Stimulated activated naive B cell treated with anti-CD40 and anti-IgM and Interleukin-4, amounts not matched to agents 10 μg/mL and 1 μg/mL and 100 μg/mL, for 72 hours (primary cell): Measurements from ENCODE around the gene TCERG1L.

ENCODE experiments used
- ATAC-seq, 2 donors: fragments of 150-1000 bp; cut with Tn5 transposase; replicated peaks; 2 replicates each; pipeline ENCODE4 v1.10.0; 2021; ENCODE audit warnings: moderate library complexity in 1 of 2
- DNase-seq: peaks from one replicate; pipeline ENCODE4 v3.0.0; 2021
- H3K27ac Mint-ChIP-seq: one replicate; pipeline ENCODE4 v1.8.0; 2022; ENCODE audit warnings: mild to moderate bottlenecking, mixed read lengths
- H3K27me3 Mint-ChIP-seq, 2 donors: one replicate each; pipeline ENCODE4 v1.8.0; 2022; ENCODE audit warnings: mixed read lengths in 2 of 2
- H3K36me3 Mint-ChIP-seq, 2 donors: one replicate each; pipeline ENCODE4 v1.8.0; 2022; ENCODE audit warnings: mixed read lengths in 2 of 2, mild to moderate bottlenecking in 1 of 2
- H3K4me1 Mint-ChIP-seq, 2 donors: one replicate each; pipeline ENCODE4 v1.8.0; 2022; ENCODE audit warnings: mixed read lengths in 2 of 2, mild to moderate bottlenecking in 1 of 2
- H3K4me3 Mint-ChIP-seq, 2 donors: one replicate each; pipeline ENCODE4 v1.8.0; 2022; ENCODE audit warnings: mild to moderate bottlenecking in 2 of 2, mixed read lengths in 2 of 2, moderate library complexity in 1 of 2
- H3K9me3 Mint-ChIP-seq, 2 donors: one replicate each; pipeline ENCODE4 v1.8.0; 2022; ENCODE audit warnings: mixed read lengths in 2 of 2, mild to moderate bottlenecking in 1 of 2

Gene TCERG1L

GRCh38 chr10:131128731-131129130 lies 182.8 kb downstream of the TCERG1L start:
- Mint-ChIP-seq H3K27me3 (peaks cover 0 to 4% of the 10 kb centered on the region in 2 donors), H3K4me3 (no peak overlapping the region), H3K9me3 (peaks cover 0 to 2% of the 10 kb centered on the region in 2 donors), H3K36me3 (no peaks in the 10 kb centered on the region), H3K4me1 (no peaks in the 10 kb centered on the region), H3K27ac (no peak overlapping the region)
- no peak for ATAC-seq
- DNase-seq: no peak

- no peak for DNase-seq
- no peak for ATAC-seq
- H3K27me3 Mint-ChIP-seq: no peaks in the 10 kb centered on the region
- no peak overlapping the region for H3K4me3 Mint-ChIP-seq
- no peaks in the 10 kb centered on the region for H3K36me3 Mint-ChIP-seq
- peaks cover 0 to 2% of the 10 kb centered on the region in 2 donors for H3K9me3 Mint-ChIP-seq
- H3K27ac Mint-ChIP-seq: no peak overlapping the region
- H3K4me1 Mint-ChIP-seq: no peaks in the 10 kb centered on the region
Measured at GRCh38 chr10:131127610-131128009, 183.9 kb downstream of the TCERG1L start.

GRCh38 chr10:131127138-131127589 lies 184.4 kb downstream of the TCERG1L start:
- ATAC-seq: no peak
- DNase-seq: no peak
- no peak overlapping the region for H3K27ac Mint-ChIP-seq
- H3K4me3 Mint-ChIP-seq: no peak overlapping the region
- H3K36me3 Mint-ChIP-seq: no peaks in the 10 kb centered on the region
- no peaks in the 10 kb centered on the region for H3K4me1 Mint-ChIP-seq
- H3K27me3 Mint-ChIP-seq: no peaks in the 10 kb centered on the region
- peaks cover 3 to 4% of the 10 kb centered on the region in 2 donors for H3K9me3 Mint-ChIP-seq

GRCh38 chr10:131126321-131127137 lies 185.0 kb downstream of the TCERG1L start:
- H3K4me3 Mint-ChIP-seq: no peak overlapping the region

GRCh38 chr10:131125511-131126225 lies 185.9 kb downstream of the TCERG1L start:
- ATAC-seq (no peak), DNase-seq (no peak)
- Mint-ChIP-seq H3K36me3 (no peaks in the 10 kb centered on the region), H3K27ac (no peak overlapping the region), H3K27me3 (no peaks in the 10 kb centered on the region), H3K4me3 (no peak overlapping the region), H3K9me3 (peaks cover 3% of the 10 kb centered on the region in 2 donors), H3K4me1 (no peaks in the 10 kb centered on the region)

More at GRCh38 chr10:131126321-131127137, 185.0 kb downstream of the TCERG1L start:
- Mint-ChIP-seq H3K27ac (no peak overlapping the region), H3K9me3 (peaks cover 3% of the 10 kb centered on the region in 2 donors), H3K27me3 (no peaks in the 10 kb centered on the region), H3K36me3 (no peaks in the 10 kb centered on the region), H3K4me1 (no peaks in the 10 kb centered on the region)
- no peak for DNase-seq
- ATAC-seq: no peak

GRCh38 chr10:131124945-131125344 lies 186.6 kb downstream of the TCERG1L start:
- no peak for ATAC-seq
- Mint-ChIP-seq H3K27me3 (no peaks in the 10 kb centered on the region), H3K36me3 (no peaks in the 10 kb centered on the region), H3K4me1 (no peaks in the 10 kb centered on the region), H3K9me3 (peaks cover 3% of the 10 kb centered on the region in 2 donors), H3K27ac (no peak overlapping the region), H3K4me3 (no peak overlapping the region)
- no peak for DNase-seq

GRCh38 chr10:131123496-131123895 lies 188.0 kb downstream of the TCERG1L start:
- Mint-ChIP-seq H3K27me3 (no peaks in the 10 kb centered on the region), H3K9me3 (peaks cover 3% of the 10 kb centered on the region in 2 donors), H3K4me3 (no peak overlapping the region), H3K27ac (no peak overlapping the region), H3K4me1 (no peaks in the 10 kb centered on the region), H3K36me3 (no peaks in the 10 kb centered on the region)
- DNase-seq (no peak), ATAC-seq (no peak)

GRCh38 chr10:131121511-131122035 lies 189.9 kb downstream of the TCERG1L start:
- ATAC-seq (no peak), DNase-seq (no peak)
- no peaks in the 10 kb centered on the region for H3K4me1 Mint-ChIP-seq
- H3K36me3 Mint-ChIP-seq: no peaks in the 10 kb centered on the region
- H3K4me3 Mint-ChIP-seq: no peak overlapping the region
- peaks cover 3% of the 10 kb centered on the region in 2 donors for H3K9me3 Mint-ChIP-seq
- H3K27me3 Mint-ChIP-seq: no peaks in the 10 kb centered on the region
- no peak overlapping the region for H3K27ac Mint-ChIP-seq

- H3K27ac Mint-ChIP-seq: no peak overlapping the region
- no peaks in the 10 kb centered on the region for H3K4me1 Mint-ChIP-seq
- DNase-seq (no peak), ATAC-seq (no peak)
- no peaks in the 10 kb centered on the region for H3K36me3 Mint-ChIP-seq
- H3K27me3 Mint-ChIP-seq: no peaks in the 10 kb centered on the region
- H3K4me3 Mint-ChIP-seq: no peak overlapping the region
- H3K9me3 Mint-ChIP-seq: peaks cover 3 to 6% of the 10 kb centered on the region in 2 donors
Measured at GRCh38 chr10:131119626-131120355, 191.7 kb downstream of the TCERG1L start.

GRCh38 chr10:131117416-131118212 lies 193.9 kb downstream of the TCERG1L start:
- Mint-ChIP-seq H3K4me1 (no peaks in the 10 kb centered on the region), H3K9me3 (peaks cover 3 to 6% of the 10 kb centered on the region in 2 donors), H3K4me3 (no peak overlapping the region), H3K36me3 (no peaks in the 10 kb centered on the region), H3K27ac (no peak overlapping the region), H3K27me3 (no peaks in the 10 kb centered on the region)
- no peak for ATAC-seq
- no peak for DNase-seq

- Mint-ChIP-seq H3K27me3 (no peaks in the 10 kb centered on the region), H3K4me3 (no peak overlapping the region), H3K9me3 (peaks cover 0 to 3% of the 10 kb centered on the region in 2 donors), H3K4me1 (no peaks in the 10 kb centered on the region), H3K27ac (no peak overlapping the region), H3K36me3 (no peaks in the 10 kb centered on the region)
- no peak for DNase-seq
- no peak for ATAC-seq
Measured at GRCh38 chr10:131116991-131117375, 194.5 kb downstream of the TCERG1L start.

GRCh38 chr10:131116216-131116990 lies 195.1 kb downstream of the TCERG1L start:
- Mint-ChIP-seq H3K27me3 (no peaks in the 10 kb centered on the region), H3K27ac (no peak overlapping the region), H3K36me3 (no peaks in the 10 kb centered on the region), H3K4me3 (no peak overlapping the region), H3K4me1 (no peaks in the 10 kb centered on the region), H3K9me3 (peaks cover 0 to 3% of the 10 kb centered on the region in 2 donors)
- ATAC-seq (no peak), DNase-seq (no peak)

- DNase-seq (no peak), ATAC-seq (no peak)
- no peak overlapping the region for H3K4me3 Mint-ChIP-seq
- H3K36me3 Mint-ChIP-seq: no peaks in the 10 kb centered on the region
- peaks cover 0 to 3% of the 10 kb centered on the region in 2 donors for H3K9me3 Mint-ChIP-seq
- H3K27ac Mint-ChIP-seq: no peak overlapping the region
- H3K27me3 Mint-ChIP-seq: no peaks in the 10 kb centered on the region
- no peaks in the 10 kb centered on the region for H3K4me1 Mint-ChIP-seq
Measured at GRCh38 chr10:131115801-131116200, 195.7 kb downstream of the TCERG1L start.
